Eye (tissue), 1 donor: ENCODE data around the gene MLLT3.
"Not testable (repeated sequence)": the region's sequence is repeated elsewhere in the genome, so short reads cannot be mapped to it uniquely, and the experiment has no call there.

ENCODE experiments used
- DNase-seq: peaks from one replicate; pipeline ENCODE4 v3.0.0-alpha.2; 2015

MLLT3 gene

DNA sequence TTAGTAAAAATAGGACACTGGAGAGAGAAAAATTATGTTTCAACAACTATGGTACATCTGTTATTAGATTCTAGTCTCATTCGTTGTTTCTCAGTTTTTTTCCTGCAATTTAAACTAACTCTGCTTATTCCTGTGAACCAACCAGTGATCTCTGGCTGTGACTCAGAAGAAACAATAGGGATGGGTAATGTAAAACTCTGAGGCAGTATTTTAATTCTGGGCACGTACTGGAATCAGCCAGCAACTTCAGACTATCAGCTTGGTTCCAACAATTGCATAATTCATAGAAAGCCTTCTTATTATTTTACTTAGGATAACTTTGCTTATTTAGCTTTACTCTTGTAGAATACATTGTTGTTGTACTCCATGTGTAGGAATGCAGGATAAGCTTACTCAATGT, 28.8 kb downstream of the MLLT3 start:
- peak; percentile 40 for DNase-seq

DNA sequence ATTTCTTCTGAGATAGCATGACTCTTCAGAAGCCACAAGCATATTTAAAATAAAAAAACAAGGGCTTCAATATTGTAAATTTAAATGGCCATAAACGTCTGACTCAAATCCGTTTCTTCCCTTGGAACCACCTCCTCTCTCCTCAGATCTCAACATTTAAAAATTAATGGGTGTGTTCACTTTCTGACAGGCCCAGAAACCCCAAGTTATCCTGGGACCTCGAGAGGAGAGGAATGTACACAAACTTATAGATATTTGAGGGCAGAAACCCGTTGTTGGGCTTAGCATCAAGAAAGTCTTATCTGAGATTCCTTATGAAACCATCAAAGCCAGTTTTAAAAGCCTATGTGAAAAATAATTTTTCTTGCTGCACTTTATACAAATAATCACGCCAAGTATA, 29.2 kb downstream of the MLLT3 start:
- DNase-seq: no peak

DNA sequence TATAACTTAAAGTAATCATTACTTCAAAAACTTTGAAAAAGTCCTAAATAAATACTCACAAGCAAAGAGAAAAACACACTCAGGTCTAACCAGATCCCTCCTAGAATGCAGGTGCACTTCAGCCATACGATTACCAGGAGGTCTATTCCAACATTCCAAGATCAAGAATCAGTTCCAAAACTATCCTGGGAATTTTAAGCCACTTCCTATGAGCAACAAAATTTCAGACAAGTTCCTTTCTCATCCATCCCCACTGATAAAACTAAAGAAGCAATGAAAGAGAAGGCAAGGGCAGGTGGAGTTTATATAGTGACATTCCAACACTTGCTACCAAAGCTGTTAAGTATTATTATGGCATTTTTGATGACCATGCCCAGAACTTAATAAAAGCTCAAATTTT, 29.6 kb downstream of the MLLT3 start:
- no peak for DNase-seq

DNA sequence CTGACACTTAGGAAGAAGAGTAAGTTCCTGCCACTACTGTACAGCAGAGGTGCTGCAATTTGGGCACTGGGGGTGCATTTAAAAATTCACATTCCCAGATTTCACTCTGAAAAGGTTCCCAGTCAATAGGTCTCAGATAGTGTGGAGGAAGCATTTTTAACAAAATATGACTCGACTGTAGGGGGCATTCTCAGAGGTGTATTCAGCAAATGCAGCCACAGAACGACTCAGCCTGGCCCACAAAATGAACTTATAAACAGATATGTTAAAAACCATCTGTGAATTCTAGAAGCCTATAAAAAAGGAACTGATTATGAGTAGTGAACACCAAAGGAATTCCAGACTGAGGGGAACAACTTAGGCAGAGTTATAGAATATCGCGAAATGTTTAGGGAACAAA, 31.1 kb downstream of the MLLT3 start:
- DNase-seq: no peak

DNA sequence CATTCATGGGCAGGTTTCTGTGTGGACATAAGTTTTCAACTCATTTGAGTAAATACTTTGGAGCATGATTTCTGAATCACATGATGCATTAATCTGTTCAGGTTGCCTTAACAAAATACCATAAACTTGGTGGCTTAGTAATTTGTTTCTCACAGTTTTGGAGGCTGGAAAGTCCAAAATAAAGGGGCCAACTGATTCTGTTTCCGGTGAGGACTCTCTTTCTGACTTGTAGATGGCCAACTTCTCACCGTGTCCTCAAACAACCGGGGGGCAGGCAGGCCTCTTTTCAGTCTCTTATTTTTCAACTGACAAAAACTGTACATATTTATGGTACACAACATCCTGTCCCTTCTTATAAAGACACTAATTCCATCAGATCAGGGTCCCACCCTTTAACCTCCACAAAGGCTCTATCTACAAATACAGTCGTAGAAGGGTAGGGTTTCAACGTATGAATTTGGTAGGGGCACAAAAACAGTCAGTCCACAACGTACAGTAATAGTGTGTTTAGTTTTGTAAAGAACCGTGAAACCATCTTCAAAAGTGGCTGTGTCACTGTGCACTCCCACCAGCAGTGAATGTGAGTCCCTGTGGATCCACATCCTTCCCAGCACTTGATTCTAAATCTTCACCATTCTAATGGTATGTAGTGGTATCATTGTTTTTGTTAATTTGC, 37.2 kb downstream of the MLLT3 start:
- DNase-seq: no peak

DNA sequence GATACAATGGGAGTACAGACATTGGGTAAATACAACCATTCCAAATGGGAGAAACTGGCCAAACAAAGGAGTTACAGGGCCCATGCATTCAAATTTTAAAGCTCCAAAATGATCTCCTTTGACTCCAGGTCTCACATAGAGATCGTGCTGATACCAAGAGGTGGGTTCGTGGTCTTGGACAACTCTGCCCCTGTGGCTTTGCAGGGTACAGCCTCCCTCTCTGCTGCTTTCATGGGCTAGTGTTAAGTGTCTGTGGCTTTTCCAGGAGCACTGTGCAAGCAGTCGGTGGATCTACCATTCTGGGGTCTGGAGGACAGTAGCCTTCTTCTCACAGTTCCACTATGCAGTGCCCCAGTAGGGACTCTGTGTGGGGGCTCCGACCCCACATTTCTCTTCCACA, 39.2 kb downstream of the MLLT3 start:
- not testable (repeated sequence) for DNase-seq

DNA sequence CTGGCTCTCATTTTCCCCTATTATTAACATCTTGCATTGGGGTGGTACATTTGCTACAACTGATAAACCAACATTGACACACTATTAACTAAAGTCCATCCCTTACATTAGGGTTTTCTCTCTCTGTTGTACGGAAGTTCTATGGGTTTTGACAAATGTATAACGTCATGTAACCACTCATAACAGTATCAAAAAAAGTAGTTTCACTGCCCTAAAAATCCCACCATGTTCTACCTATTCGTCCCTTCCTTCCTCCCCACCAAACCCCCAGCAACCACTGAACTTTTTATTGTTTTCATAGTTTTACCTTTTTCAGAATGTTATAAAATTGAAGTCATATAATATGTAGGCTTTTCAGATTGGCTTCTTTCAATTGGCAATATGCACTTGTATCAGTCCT, 40.1 kb downstream of the MLLT3 start:
- no peak for DNase-seq

DNA sequence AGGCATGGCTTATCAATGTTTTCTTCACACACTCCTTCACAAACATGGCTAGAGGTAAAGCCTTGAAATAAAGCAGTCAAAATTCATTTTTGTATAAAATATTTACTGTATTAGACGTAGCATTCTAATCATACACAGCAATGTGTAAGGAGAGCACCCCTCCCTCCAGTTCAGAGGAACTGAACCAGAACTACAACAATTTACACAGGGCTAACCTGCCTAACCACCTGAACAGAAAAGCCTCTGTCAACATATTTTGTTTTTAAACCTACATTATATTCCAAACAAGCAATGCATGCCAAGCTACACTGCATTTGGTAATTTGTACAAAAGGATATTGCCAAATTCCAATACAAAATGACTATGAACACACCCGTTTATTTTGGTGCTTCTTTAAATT, 41.6 kb downstream of the MLLT3 start:
- no peak for DNase-seq

DNA sequence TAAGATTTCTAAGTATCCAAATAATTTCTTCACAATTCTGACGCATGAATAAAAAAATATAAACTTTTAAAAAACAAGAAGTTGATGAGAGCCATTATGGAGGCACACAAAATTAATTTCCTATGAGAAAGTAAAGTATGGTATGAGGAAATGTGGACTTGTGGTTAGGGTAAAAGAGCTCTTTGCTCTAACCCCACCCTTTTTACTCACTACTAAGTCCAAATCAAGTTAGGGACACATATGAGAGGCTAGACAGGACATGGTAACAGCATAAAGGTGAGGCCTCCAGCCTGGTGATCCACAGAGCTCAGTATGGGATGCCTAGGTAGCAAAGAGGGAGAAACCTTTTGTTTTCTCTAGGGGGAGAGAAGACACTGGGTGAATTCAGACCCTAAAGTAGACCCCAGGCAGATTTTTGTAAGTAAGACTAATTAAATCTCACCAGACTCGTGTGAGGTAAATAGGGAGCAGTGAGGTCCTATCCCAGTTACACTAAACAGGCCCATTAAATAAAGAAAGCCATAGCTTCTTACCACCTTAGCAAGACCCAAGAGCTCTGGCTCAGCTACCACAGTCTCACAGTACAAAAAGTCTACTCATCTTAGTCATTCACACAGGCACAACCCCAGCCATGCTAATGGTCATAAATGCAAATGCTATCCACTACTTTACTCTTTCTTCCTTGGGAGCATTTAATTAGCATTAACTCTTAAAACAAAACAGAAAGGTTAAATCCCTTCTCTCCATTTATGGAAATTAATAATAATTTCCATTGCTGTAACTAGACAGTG, 42.6 kb downstream of the MLLT3 start:
- DNase-seq: no peak

DNA sequence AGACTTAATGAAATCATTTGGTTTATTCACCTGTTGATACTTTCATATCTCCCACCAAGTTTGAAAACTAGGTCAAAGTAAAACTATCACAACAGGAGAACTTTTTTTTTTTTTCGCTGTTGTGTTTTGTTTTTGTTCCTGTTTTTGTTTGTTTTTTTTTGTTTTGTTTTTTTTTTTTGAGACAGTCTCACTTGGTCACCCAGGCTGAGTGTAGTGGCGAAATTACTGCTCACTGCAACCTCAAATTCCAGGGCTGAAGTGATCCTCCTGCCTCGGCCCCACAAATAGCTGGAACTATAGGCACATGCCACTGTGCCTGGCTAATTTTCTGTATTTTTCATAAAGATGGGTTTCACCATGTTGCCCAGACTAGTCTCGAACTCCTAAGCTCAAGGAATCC, 49.3 kb downstream of the MLLT3 start:
- DNase-seq: no peak

DNA sequence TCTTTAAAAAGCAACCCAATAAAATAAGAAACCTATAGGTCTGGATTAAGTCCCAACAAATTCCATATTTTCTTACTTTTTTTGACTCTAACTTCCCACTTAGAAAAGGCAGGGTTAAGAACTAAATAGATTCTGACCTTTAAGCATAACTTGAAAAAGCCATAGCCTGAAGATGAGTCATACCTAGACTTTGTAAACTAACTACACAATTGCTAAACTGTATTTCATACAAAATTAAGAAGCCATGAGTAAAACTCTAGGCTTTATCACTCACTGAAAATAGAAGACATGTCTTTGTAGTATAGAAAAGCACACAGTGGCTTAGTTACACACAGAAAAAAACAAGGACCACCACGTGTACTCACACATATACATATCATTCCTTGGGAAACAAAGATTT, 51.5 kb downstream of the MLLT3 start:
- no peak for DNase-seq

DNA sequence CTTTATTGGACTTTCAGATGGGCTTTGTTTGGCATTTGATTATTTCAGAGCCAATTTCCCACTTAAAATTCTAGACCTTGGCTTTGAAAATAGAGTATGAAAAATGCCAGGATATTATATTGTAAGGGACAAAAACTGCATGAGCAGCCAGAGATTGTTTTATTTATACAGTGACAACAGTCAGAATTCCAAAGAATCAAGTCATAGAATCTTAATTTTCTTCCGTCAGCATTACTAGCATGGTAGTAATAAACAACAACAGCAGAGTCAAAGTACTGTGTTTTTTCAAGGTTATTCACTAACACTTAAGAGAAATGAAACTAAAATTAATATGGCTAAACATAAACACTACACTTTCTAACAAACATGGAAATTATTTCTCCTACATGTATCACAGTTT, 52.2 kb downstream of the MLLT3 start:
- no peak for DNase-seq

DNA sequence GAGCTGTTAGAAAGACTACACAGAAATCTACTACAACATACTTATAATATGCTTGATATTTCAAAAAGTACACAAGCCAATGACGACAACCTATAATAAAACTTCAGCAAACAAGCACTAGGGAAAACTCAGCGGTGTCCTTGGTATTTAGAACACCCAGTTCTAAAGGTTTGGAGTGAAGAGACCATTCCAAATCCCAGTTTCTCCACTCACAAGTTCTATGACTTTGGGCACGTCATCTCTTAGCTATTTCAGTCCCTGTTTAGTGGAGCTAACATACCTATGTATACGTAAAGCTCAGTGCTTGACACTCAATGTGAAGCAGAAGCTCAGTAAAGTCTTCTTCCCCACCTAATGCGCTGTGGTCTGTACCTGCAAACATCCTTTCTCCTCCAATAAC, 52.8 kb downstream of the MLLT3 start:
- no peak for DNase-seq

DNA sequence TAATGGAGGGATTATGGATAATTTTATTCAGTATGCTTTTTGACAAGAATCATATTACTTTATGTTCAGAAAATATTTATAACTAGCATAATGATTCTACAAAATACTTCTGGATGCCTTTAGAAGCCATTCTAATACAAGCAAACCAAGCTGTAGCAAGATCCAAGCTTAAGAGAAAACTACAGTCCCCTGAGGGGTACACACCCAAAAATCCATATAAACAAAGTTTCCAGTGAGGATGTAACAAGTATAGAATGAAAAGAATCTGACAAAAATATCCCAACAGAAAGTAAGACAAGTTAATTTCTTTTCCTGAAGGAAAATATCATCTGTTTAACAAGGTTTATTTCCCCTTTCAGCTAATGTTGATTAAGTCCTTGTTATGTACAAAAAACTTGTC, 53.9 kb downstream of the MLLT3 start:
- no peak for DNase-seq

DNA sequence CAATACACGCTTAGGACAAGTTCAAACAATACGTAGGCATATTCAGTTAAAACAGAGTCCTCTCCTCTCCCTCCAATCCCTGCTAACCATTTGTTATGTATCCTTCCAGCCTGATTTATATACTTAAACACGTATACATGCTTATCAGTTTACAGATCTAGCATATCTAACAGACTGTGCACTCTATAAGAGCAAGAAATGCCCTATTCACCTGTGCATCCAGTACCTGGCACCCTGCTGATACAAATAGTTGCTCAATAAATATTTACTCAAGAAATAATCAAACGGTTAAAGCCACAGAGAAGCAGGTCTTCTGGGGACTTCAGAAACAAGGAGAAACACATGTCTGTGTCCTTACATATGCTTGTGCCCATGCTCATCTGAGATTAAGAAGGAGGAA, 55.9 kb downstream of the MLLT3 start:
- no peak for DNase-seq

DNA sequence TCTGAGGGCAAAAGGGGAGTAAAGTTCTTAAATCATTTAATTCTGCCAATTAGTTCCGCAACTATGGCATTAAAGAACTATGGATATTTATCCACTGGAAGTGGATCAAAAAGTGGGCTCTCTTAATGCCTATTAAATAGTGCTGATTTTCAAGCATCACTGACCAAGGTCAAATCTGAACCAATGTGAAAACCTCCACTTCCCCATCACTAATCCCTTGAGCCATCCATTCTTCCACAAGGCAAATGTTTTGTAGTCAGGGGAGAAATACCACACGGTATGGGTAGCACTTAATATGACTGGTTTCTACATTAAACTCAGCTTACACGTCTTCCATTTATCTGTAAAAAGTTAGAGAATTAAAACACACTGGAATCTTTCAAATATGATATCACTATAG, 57.6 kb downstream of the MLLT3 start:
- DNase-seq: peak; percentile 65

DNA sequence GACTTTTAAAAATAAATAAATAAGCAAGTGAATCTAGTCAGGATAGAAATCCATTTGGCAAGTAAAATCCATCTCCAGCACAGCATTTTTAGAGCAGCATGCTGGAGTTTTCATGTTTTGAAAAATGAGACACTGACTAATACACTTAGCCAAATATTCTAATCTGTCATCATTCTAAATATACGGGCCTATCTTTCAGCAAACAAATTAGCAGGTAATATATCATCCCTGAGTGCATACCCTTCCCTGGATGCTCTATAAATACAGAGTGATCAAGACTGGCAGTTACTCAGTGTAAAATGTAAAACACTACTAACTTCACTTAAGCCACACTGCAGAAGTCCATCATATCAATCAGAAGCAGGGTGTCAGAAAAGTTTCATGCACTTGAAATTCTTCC, 58.4 kb downstream of the MLLT3 start:
- no peak for DNase-seq

DNA sequence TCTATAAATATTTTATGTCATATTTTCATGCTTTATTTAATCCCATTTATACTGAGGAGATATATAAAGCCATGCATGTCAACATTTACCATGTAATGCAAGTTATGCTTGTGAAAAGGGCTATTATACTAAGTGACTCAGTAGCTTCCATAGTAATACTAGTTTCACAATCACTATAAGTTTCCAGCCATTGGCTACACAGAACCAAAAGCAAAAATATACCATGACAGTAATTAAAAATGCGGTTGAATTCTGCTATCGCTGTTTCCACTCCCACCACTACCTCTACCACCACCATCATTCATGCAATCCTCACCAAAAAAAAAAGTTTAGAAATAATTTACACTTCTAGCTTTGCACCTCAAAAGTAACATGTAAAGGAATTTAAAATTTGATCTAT, 60.2 kb downstream of the MLLT3 start:
- DNase-seq: no peak

DNA sequence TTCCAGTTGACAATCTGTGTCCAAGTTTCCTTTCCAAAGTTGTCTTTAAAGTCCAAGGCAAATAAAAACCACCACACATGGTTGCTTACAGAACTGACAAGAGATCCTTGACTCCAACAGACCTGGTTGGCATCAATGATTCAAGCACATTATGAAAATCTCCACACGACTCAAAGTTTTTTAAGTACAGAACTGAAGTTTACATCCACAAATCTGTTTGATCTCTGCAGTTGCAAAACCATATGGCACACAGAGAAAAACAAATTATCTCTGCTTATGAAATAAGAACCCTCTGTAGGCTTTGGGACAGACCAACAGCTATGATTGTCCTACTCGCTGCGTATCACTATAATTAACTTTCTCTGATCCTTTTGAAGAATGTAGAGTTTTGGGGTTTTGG, 60.8 kb downstream of the MLLT3 start:
- no peak for DNase-seq

DNA sequence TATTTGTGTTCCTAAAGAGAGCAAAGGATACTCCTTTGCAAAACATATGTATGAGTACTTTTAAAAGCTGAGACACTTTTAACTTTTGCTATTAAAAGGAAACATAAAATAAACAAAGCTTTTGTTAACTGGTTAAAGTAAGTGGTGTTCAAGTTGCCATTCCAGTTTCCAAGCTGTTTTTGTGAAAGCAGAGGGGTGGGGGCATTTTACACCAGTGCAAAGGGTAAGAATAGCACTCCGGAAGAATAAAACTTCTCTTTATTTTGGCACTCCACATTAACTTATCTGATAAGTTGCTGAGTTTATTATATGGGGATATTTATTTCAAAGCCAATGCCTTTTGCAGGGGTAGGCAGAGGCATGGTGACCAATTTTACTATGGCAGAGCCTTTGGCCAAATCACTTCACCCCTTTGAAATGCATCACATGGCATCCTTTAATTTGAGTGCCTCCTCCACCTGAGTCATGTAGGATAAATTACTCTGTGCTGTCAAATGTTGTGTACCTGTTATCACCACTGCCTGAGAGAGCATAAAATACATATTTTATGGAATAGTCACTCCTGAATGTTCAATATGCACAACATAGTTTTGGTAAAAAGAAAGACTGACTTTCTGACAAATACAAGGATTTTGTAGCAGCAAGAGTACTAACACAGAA, 62.9 kb downstream of the MLLT3 start:
- DNase-seq: no peak

DNA sequence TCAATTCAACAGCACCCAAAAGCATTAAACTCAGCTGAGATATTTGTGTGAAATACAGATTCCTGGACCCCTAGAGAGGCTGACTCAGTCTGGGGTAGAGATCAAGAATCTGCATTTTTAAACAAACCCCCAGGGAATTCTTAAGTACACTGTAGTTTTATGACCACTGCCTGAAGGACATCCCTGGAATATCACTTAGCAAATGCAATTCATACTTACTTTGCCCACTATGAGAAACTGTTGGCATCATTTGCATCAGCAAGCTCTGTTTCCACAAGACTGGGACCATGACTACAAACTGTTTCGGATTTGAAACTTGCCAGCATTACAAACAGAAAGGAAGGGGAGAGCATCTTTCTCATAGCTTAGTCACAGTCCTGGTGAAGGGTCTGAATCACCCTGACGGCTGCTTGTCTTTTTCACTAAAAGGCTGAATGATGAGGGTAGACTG, 63.7 kb downstream of the MLLT3 start:
- DNase-seq: no peak

DNA sequence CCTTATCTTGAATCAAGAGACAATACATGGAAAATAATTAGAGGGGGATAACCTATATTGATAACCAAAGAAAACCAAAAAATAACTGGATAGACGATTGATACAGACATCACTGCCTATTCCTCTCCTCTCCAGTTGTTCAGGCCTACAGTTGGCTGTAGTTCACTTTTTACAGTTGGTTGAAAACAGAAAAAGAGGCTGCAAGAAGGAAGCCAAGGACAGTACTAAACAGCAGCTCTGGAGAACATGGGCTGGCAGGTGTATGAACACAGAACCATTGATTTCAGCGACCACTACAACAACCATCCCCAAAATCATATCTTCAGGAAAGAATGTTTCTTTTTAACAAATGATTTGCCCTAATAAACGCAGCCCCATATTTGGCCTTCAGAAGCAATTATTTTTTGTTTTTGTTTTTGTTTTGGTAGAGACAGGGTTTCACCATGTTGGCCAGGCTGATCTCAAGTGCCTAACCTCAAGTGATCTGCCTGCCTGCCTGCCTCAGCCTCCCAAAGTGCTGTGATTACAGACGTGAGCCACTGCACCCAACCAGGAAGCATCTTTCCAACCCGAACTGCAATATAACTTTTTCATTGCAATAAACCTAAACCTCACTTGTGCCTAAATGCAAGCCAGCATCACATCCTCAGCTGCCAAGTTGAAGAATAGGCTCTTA, 64.3 kb downstream of the MLLT3 start:
- DNase-seq: no peak

DNA sequence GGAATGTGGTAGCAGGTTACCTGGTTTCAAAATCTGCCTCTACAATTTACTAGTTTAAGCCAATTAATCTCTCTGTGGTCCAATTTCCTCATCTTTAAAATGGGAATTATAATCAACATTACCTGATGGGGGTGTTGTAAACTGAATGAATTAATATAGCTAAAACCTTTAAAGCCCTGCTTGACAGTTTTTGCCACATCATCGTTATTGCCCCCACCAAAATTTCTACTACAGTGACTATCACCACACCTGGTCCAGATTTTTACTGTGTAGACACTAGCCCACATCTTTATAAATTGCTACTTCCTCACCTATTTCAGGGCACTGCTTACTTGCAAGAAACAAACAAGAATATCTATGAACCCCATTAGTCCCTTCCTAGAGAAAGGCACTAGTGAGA, 65.0 kb downstream of the MLLT3 start:
- DNase-seq: no peak
